Left ventricle myocardium inferior (tissue), 1 donor: ENCODE results near the gene ARHGAP26. TPM values are rescaled to one million over a fixed set of nuclear protein-coding genes. Genes with fewer than 3 reads are reported as not detected.

Source experiments
- DNase-seq: peaks from one replicate; pipeline ENCODE4 v3.0.0-alpha.2; 2020
- H3K27ac ChIP-seq: fragments of 200-600 bp; replicated peaks from 2 replicates; pipeline ENCODE4 v1.8.0; 2021
- H3K27me3 ChIP-seq: fragments of 200-600 bp; 2 replicates; pipeline ENCODE4 v1.8.0; 2021; ENCODE audit warnings: low read depth
- H3K36me3 ChIP-seq: fragments of 200-600 bp; 2 replicates; pipeline ENCODE4 v1.8.0; 2021
- H3K4me1 ChIP-seq: fragments of 200-600 bp; 2 replicates; pipeline ENCODE4 v1.8.0; 2021
- H3K4me3 ChIP-seq: fragments of 200-600 bp; 2 replicates; pipeline ENCODE4 v1.8.0; 2021; ENCODE audit warnings: mild to moderate bottlenecking, moderate library complexity
- H3K9me3 ChIP-seq: fragments of 200-600 bp; replicated peaks from 2 replicates; pipeline ENCODE4 v1.8.0; 2021
- CTCF ChIP-seq: fragments of 200-600 bp; IDR thresholded peaks from 2 replicates; pipeline ENCODE4 v1.8.0; 2021; ENCODE audit warnings: antibody characterized with exemption, mild to moderate bottlenecking, borderline replicate concordance
- intact Hi-C: fragments of 100-400 bp; cut with micrococcal nuclease; formaldehyde crosslinking; loops from one replicate; pipeline ENCODE4 v1.11.0; 2022
- total RNA-seq: library from RNA; stranded (reverse); fragmentation: NEBNext Ultra II Directional; extraction: Animal tissue kit (Norgen Biotek cat#: 25700); gene quantifications from one replicate; pipeline ENCODE4 v1.2.1, GENCODE V29; 2021
- donor health status: DM: no; HTN: yes; CAD: no; lungs with severe emphysema.

Gene ARHGAP26
- total RNA-seq, 1 donor from 2014 or later, result 35.7 TPM

GRCh38 chr5:143002459-143003327, 232.5 kb downstream of the ARHGAP26 start:
- intact Hi-C loops, result no loop called here
- TF ChIP-seq CTCF, result peak; percentile 67
- Histone ChIP-seq H3K27ac (peak overlapping the region; percentile 78), H3K4me1 (peaks cover 75% of the 10 kb centered on the region), H3K27me3 (no peaks in the 10 kb centered on the region), H3K36me3 (no peaks in the 10 kb centered on the region), H3K4me3 (peak overlapping the region; percentile 13), H3K9me3 (no peaks in the 10 kb centered on the region)
- no peak for DNase-seq

- Histone ChIP-seq H3K27ac (peak overlapping the region; percentile 78), H3K4me3 (no peak overlapping the region), H3K36me3 (no peaks in the 10 kb centered on the region), H3K27me3 (no peaks in the 10 kb centered on the region), H3K9me3 (no peaks in the 10 kb centered on the region), H3K4me1 (peaks cover 75% of the 10 kb centered on the region)
- no peak for DNase-seq
- no peak for TF ChIP-seq CTCF
- intact Hi-C loops, result no loop called here
Observed at GRCh38 chr5:143003328-143003636, 233.1 kb downstream of the ARHGAP26 start.

- Histone ChIP-seq H3K4me1 (peaks cover 84% of the 10 kb centered on the region), H3K27me3 (no peaks in the 10 kb centered on the region), H3K27ac (peak overlapping the region; percentile 78)
Observed at GRCh38 chr5:143004361-143005145, 234.4 kb downstream of the ARHGAP26 start.

GRCh38 chr5:143006501-143006900, 236.3 kb downstream of the ARHGAP26 start:
- H3K4me3 ChIP-seq, result no peak overlapping the region
- TF ChIP-seq CTCF, result no peak
- DNase-seq, result no peak
- H3K36me3 ChIP-seq, result no peaks in the 10 kb centered on the region
- H3K27ac ChIP-seq, result peak overlapping the region; percentile 78
- intact Hi-C loops, result loop anchor here (5.0 kb wide), 1 partner anchor 391 kb away; no protein-coding TSS in a partner anchor
- H3K4me1 ChIP-seq, result peaks cover 94% of the 10 kb centered on the region
- H3K27me3 ChIP-seq, result no peaks in the 10 kb centered on the region
- no peaks in the 10 kb centered on the region for H3K9me3 ChIP-seq

More at GRCh38 chr5:143004361-143005145, 234.4 kb downstream of the ARHGAP26 start:
- TF ChIP-seq CTCF, result no peak
- intact Hi-C loops, result loop anchor here (5.0 kb wide), 1 partner anchor 393 kb away; no protein-coding TSS in a partner anchor
- no peak overlapping the region for H3K4me3 ChIP-seq
- no peak for DNase-seq
- H3K36me3 ChIP-seq, result no peaks in the 10 kb centered on the region
- no peaks in the 10 kb centered on the region for H3K9me3 ChIP-seq

- H3K27ac ChIP-seq, result peak overlapping the region; percentile 78
- H3K36me3 ChIP-seq, result no peaks in the 10 kb centered on the region
- intact Hi-C loops, result loop anchor here (5.0 kb wide), 1 partner anchor 389 kb away; no protein-coding TSS in a partner anchor
- TF ChIP-seq CTCF, result no peak
- peaks cover 83% of the 10 kb centered on the region for H3K4me1 ChIP-seq
- H3K9me3 ChIP-seq, result no peaks in the 10 kb centered on the region
- no peak overlapping the region for H3K4me3 ChIP-seq
- no peaks in the 10 kb centered on the region for H3K27me3 ChIP-seq
- DNase-seq, result no peak
Observed at GRCh38 chr5:143008032-143008431, 237.9 kb downstream of the ARHGAP26 start.
